Fibroblast of mammary gland (primary cell): ENCODE measurements around the gene NLRP8.
"Not testable (repeated sequence)": the region's sequence is repeated elsewhere in the genome, so short reads cannot be mapped to it uniquely, and the experiment has no call there.

Experiments
- DNase-seq: peaks from one replicate; pipeline ENCODE4 v3.0.0-alpha.2; 2010; ENCODE audit warnings: low read depth
- H3K4me3 ChIP-seq: 2 replicates; pipeline ENCODE4 v1.5.1; 2011; ENCODE audit warnings: low read depth, mild to moderate bottlenecking, low read length, moderate library complexity; ENCODE audit not compliant: control insufficient read depth
- TF ChIP-seq, protein P1 (sequence below): conservative IDR thresholded peaks from 2 replicates; pipeline ENCODE4 v1.5.1; 2011; ENCODE audit warnings: low read depth, low read length, inconsistent platforms; ENCODE audit not compliant: control insufficient read depth, insufficient read depth

The NLRP8 gene

DNA sequence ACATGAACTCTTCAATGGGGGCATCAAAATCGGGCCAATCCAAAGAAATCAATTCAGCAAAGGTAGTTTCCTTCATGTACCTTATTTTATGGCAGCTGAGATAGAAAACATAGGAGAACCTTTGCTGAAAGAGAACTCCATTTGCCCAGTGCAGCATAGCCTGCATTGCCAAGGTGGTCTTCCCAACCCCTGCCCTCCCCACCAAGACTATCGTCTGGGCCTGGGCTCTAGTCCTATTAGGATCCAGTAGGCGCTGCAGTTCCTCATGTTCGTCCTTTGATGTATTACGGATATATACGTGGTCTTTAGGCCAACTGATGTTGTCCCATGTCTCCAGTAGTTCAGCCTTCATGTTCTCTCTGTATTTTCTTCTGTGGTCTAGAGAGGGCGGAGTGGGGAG is 34.7 kb upstream of the NLRP8 start:
- TF ChIP-seq, protein P1, sequence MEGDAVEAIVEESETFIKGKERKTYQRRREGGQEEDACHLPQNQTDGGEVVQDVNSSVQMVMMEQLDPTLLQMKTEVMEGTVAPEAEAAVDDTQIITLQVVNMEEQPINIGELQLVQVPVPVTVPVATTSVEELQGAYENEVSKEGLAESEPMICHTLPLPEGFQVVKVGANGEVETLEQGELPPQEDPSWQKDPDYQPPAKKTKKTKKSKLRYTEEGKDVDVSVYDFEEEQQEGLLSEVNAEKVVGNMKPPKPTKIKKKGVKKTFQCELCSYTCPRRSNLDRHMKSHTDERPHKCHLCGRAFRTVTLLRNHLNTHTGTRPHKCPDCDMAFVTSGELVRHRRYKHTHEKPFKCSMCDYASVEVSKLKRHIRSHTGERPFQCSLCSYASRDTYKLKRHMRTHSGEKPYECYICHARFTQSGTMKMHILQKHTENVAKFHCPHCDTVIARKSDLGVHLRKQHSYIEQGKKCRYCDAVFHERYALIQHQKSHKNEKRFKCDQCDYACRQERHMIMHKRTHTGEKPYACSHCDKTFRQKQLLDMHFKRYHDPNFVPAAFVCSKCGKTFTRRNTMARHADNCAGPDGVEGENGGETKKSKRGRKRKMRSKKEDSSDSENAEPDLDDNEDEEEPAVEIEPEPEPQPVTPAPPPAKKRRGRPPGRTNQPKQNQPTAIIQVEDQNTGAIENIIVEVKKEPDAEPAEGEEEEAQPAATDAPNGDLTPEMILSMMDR = no peak
- DNase-seq = no peak
- H3K4me3 ChIP-seq = no peak overlapping the region

DNA sequence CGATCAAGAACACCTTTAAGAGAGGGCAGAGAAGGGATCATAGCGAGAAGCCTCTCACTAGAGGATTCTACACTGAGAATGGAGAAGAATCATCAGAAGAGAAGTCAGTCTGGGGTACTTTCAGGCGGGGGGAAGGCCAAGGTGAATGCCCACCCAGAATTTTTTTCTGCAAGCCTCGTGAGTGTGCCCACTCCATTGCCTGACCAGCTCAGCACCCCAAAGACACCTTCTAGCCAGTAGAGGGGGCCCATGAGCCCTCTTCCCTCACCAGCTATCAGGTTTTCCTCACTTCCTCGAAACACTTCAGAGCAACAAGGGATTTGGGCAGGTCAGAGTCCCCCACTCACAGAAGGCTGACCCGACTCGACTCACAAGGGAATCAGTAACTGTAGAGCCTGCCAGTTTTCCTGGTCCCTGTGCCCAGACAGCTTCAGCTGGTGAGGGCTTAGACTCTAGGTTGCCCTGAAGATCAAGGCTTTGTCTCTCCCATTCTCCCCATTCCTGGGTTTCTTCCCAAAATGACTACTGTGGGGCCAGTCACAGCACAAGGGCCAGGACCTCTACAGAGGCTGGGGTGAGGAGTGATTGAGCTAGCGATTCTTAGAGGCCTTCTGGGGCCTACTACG is 33.9 kb upstream of the NLRP8 start:
- TF ChIP-seq, protein P1 = no peak
- DNase-seq = no peak

DNA sequence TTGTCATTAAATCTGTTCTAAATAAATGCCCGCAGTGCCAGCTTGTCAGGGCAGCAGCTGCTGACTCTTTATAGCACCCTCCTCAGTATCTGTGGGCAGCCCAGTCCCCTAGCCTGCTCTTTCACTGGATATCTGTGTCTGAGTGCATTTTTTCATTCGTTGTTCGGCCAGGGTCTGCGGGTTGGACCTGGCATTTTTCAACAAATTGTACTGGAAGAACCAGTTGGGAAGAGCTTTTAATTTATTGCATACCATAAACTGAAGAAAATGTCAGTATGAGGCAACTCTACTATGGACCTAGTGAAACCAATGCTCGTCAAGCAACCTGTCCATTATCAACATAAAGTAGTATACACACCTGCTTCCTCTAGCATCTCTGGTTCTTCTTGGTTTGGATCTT is 24.1 kb upstream of the NLRP8 start:
- DNase-seq = no peak
- TF ChIP-seq, protein P1 = no peak
- no peak overlapping the region for H3K4me3 ChIP-seq

More for the DNA sequence above, 33.9 kb upstream of the NLRP8 start:
- no peak overlapping the region for H3K4me3 ChIP-seq

DNA sequence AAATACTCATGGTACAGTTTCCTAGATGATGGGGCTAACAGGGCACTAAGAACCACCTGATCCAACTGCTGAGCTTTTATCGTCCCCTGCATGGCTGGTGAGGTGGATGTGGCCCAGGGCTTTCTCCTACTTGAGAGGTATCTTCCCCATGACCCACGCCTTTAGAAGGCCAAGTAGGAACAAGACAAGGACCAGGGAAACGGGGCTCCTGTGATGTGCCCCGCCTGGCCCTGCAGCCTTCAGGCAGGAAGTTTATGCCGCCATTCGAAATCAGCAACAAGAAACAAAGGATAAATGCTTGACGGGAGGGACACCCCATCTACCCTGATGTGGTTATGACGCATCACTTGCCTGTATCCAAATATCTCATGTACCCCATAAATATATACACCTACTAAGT is 19.6 kb upstream of the NLRP8 start:
- no peak overlapping the region for H3K4me3 ChIP-seq
- DNase-seq = no peak
- TF ChIP-seq, protein P1 = no peak

DNA sequence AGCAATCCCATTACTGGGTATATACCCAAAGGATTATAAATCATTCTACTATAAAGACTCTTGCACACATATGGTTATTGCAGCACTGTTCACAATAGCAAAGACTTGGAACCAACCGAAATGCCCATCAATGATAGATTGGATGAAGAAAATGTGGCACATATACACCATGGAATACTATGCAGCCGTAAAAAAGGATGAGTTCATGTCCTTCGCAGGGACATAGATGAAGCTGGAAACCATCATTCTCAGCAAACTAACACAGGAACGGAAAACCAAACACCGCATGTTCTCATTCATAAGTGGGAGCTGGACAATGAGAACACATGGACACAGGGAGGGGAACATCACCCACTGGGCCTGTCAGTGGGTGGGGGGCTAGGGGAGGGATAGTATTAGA is 18.4 kb upstream of the NLRP8 start:
- DNase-seq = not testable (repeated sequence)

DNA sequence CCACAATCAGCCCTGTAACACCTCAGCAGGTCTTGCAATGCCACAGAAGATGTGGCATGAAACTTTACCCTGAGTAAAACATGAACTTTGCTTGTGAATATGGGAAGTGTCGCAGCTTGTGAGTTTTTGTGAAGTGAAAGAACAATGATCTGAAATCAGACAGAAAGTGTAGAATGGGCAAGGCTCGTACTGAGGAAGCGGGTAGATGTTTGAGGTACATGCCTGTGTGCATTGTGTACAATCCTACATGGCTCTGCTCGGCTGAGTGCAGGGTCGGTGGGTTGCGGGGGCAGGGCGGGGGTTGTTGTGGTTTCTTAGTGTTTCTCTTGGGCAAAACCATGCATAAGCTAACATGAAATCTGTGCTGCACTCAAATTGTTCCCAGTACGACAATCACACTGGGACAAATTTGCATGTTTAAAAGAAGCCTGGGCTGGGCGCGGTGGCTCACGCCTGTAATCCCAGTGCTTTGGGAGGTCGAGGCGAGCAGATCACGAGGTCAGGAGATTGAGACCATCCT is 16.6 kb upstream of the NLRP8 start:
- no peak for DNase-seq
- H3K4me3 ChIP-seq = no peak overlapping the region
- TF ChIP-seq, protein P1 = no peak

More for the DNA sequence above, 18.4 kb upstream of the NLRP8 start:
- H3K4me3 ChIP-seq = not testable (repeated sequence)

DNA sequence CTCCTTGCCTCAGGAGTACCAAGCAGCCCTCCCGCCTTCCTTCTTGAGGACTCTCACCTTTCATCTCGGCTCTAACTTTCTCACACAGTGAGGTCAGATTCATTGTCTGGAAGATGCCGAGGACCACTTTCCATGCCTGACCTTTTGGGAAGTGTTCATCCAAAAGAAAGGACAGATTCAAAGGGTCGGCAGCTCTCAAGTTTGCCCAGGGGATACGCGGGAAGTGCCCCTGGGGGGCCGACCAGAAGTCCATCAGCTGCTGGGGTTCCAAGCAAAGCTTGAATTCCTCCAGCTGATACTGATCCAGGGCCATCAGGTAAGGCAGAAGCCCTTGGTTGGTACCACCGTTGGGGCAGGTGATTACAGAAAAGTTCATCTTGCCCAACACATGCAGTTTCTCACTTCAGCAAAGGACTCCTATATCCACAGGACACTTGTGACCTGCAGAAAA is 15.7 kb upstream of the NLRP8 start, which contains the start of gene NLRP13:
Gene NLRP13, minus strand, starts transcription at position 401 of the 451 bp plus-strand sequence. Its CDS starts 25 bp downstream, at position 376.
- DNase-seq = no peak
- TF ChIP-seq, protein P1 = no peak
- H3K4me3 ChIP-seq = no peak within 1 kb of the TSS
